GM12874 (cell line): ENCODE data around the gene EGLN2.

Source experiments
- CTCF ChIP-seq: IDR thresholded peaks from 2 replicates; pipeline ENCODE4 v1.5.1; 2011; ENCODE audit warnings: low read depth, mild to moderate bottlenecking, control low read depth, low read length, moderate library complexity; ENCODE audit not compliant: insufficient read depth

Gene EGLN2

GRCh38 chr19:40798683-40799557 lies at the start of gene EGLN2:
Gene EGLN2, plus strand, starts transcription at chr19:40799191. Its CDS starts 1,382 bp downstream, at chr19:40800573.
- no peak for TF ChIP-seq CTCF

- TF ChIP-seq CTCF: no peak
These were observed 48.7 kb upstream of the EGLN2 start, which contains the start of gene ACTMAP for GRCh38 chr19:40750058-40750873. Gene ACTMAP, minus strand, starts transcription at chr19:40750477. Its CDS starts 674 bp downstream, at chr19:40749803.

- no peak for TF ChIP-seq CTCF
These were observed 48.0 kb upstream of the EGLN2 start, which contains the start of gene SNRPA for GRCh38 chr19:40750874-40751537. Gene SNRPA, plus strand, starts transcription at chr19:40751203. Its CDS starts 206 bp downstream, at chr19:40751409.

GRCh38 chr19:40752257-40752781 lies 46.7 kb upstream of the EGLN2 start:
- no peak for TF ChIP-seq CTCF

GRCh38 chr19:40754611-40755247 lies 44.3 kb upstream of the EGLN2 start:
- no peak for TF ChIP-seq CTCF

- TF ChIP-seq CTCF: no peak
These were observed 43.8 kb upstream of the EGLN2 start for GRCh38 chr19:40755248-40755624.

- no peak for TF ChIP-seq CTCF
These were observed 43.2 kb upstream of the EGLN2 start for GRCh38 chr19:40755791-40756190.
